A549 (cell line): ENCODE data around the gene MYBPC1. TPM values are rescaled to one million over a fixed set of nuclear protein-coding genes. Genes with fewer than 3 reads are reported as not detected.
A peak's percentile ranks its signal among the peaks of the same experiment; 100 is the strongest.

Experiments
- ATAC-seq, 2 experiments: fragments of 200-7000 bp in 1 of 2; fragments of >200 bp in 1 of 2; cut with Nextera tagmentation in 1 of 2; cut with Tn5 transposase in 1 of 2; 3 replicates each; pipeline versions ENCODE4 v1.8.0 to v1.9.1; 2018 to 2020; ENCODE audit warnings: mild to moderate bottlenecking in 1 of 2, moderate library complexity in 1 of 2
- CTCF ChIA-PET: fragments of 300-600 bp; sonication (Branson Sonifier 250); formaldehyde crosslinking; extraction: SDS; loops from one replicate; lab custom pipeline; 2021; ENCODE audit warnings: antibody characterized with exemption, inconsistent platforms; lab: Yijun Ruan, JAX
- POLR2A ChIA-PET: fragments of 350-600 bp; formaldehyde crosslinking; extraction: SDS; loops from one replicate; lab custom pipeline; 2021; ENCODE audit warnings: antibody characterized with exemption, inconsistent platforms; lab: Yijun Ruan, JAX
- DNase-seq, 2 experiments: peaks; one replicate each; pipeline versions ENCODE4 v3.0.0 to v3.0.0-alpha.2; 2011 to 2016; ENCODE audit warnings: low read depth in 1 of 2, low spot score in 1 of 2
- FAIRE-seq: peaks from 2 replicates; lab custom pipeline; 2011; peaks lifted over from hg19 to GRCh38; lab: Jason Lieb, UNC
- H3K27ac ChIP-seq, 2 experiments: fragments of >200 bp; sonication (Bioruptor Twin); formaldehyde crosslinking; 3 replicates each; pipeline ENCODE4 v1.5.1; 2016 to 2017
- H3K4me1 ChIP-seq: fragments of >200 bp; sonication (Bioruptor Twin); formaldehyde crosslinking; 3 replicates; pipeline ENCODE4 v1.6.1; 2016
- H3K4me2 ChIP-seq: fragments of >200 bp; sonication (Bioruptor Twin); formaldehyde crosslinking; 3 replicates; pipeline ENCODE4 v1.6.1; 2016
- H3K4me3 ChIP-seq: fragments of >200 bp; sonication (Bioruptor Twin); formaldehyde crosslinking; 3 replicates; pipeline ENCODE4 v1.5.1; 2016
- H3K9me3 ChIP-seq: fragments of >200 bp; sonication (Bioruptor Twin); formaldehyde crosslinking; 3 replicates; pipeline ENCODE4 v1.6.1; 2016
- BHLHE40 ChIP-seq: IDR thresholded peaks from 2 replicates; pipeline ENCODE4 v1.6.1; 2012; ENCODE audit warnings: low read depth, low read length, inconsistent platforms
- CBX8 ChIP-seq: fragments of 200-600 bp; sonication (generic); IDR thresholded peaks from 2 replicates; pipeline ENCODE4 v1.6.1; 2016
- CHD2 ChIP-seq: fragments of 150-350 bp; IDR thresholded peaks from 2 replicates; pipeline ENCODE4 v1.6.1; 2014; ENCODE audit warnings: low read length; ENCODE audit not compliant: partially characterized antibody
- EHMT2 ChIP-seq: fragments of 200-600 bp; sonication (generic); IDR thresholded peaks from 2 replicates; pipeline ENCODE4 v1.6.1; 2016; ENCODE audit warnings: antibody characterized with exemption, low read depth, mild to moderate bottlenecking, moderate library complexity
- EP300 ChIP-seq, 2 experiments: fragments of >200 bp; sonication (Bioruptor Twin); formaldehyde crosslinking; IDR thresholded peaks; 2 replicates in 1 of 2; 3 replicates in 1 of 2; pipeline ENCODE4 v1.6.1; 2016 to 2017
- ESRRA ChIP-seq: fragments of 150-350 bp; IDR thresholded peaks from 2 replicates; pipeline ENCODE4 v1.6.1; 2014; ENCODE audit warnings: mild to moderate bottlenecking, low read length, borderline replicate concordance
- HOXA7 ChIP-seq: fragments of 250-450 bp; sonication (Bioruptor Pico); IDR thresholded peaks from 2 replicates; pipeline ENCODE4 v1.5.0; 2020; ENCODE audit warnings: mild to moderate bottlenecking, moderate library complexity
- KDM1A ChIP-seq: fragments of 200-600 bp; sonication (generic); IDR thresholded peaks from 2 replicates; pipeline ENCODE4 v1.6.1; 2016; ENCODE audit warnings: low read depth, mild to moderate bottlenecking
- PHF8 ChIP-seq: fragments of 200-600 bp; sonication (generic); IDR thresholded peaks from 2 replicates; pipeline ENCODE4 v1.6.1; 2016; ENCODE audit warnings: low read depth, mild to moderate bottlenecking, antibody characterized with exemption, moderate library complexity, borderline replicate concordance
- RNF2 ChIP-seq: fragments of 200-600 bp; sonication (generic); IDR thresholded peaks from 2 replicates; pipeline ENCODE4 v1.6.1; 2016; ENCODE audit warnings: low read depth, mild to moderate bottlenecking, antibody characterized with exemption, moderate library complexity, borderline replicate concordance
- SMC3 ChIP-seq: fragments of >200 bp; sonication (Bioruptor Twin); formaldehyde crosslinking; IDR thresholded peaks from 3 replicates; pipeline ENCODE4 v1.6.1; 2018; ENCODE audit warnings: inconsistent platforms
- WGBS: methylation state at CpG from one replicate; pipeline ENCODE4 v1.1.6; 2017; ENCODE audit errors: missing lambda C conversion rate; 5-methylcytosine and 5-hydroxymethylcytosine counted together
- polyA plus RNA-seq, 4 experiments: library from polyadenylated mRNA; depleted of rRNA in 3 of 4; stranded (reverse); fragments of >200 nt; fragmentation: RNase III in 1 of 4; extraction: RNeasy Plus Mini Kit Qiagen cat#74134 plus additional on column Dnase treatment in 1 of 4; gene quantifications; 2 replicates in 3 of 4; 3 replicates in 1 of 4; pipeline ENCODE4 v1.2.3, GENCODE V29; 2011 to 2017
- TF ChIP-seq, protein P1 (sequence below): IDR thresholded peaks from 2 replicates; pipeline ENCODE4 v1.6.1; 2012
- TF ChIP-seq, protein P2 (sequence below): fragments of 250-450 bp; sonication (Bioruptor Pico); IDR thresholded peaks from 2 replicates; pipeline ENCODE4 v1.5.0; 2020; ENCODE audit warnings: low read depth, mild to moderate bottlenecking, moderate library complexity
- TF ChIP-seq, protein P3 (sequence below): fragments of >200 bp; sonication (Bioruptor Twin); formaldehyde crosslinking; IDR thresholded peaks from 3 replicates; pipeline ENCODE4 v1.6.1; 2016
- TF ChIP-seq, protein P4 (sequence below): fragments of >200 bp; sonication (Bioruptor Twin); formaldehyde crosslinking; IDR thresholded peaks from 3 replicates; pipeline ENCODE4 v1.5.1; 2016
- TF ChIP-seq, protein P5 (sequence below): fragments of >200 bp; sonication (Bioruptor Twin); formaldehyde crosslinking; IDR thresholded peaks from 2 replicates; pipeline ENCODE4 v1.6.1; 2016

Gene MYBPC1
- polyA plus RNA-seq, 2 of the 4 experiments (the other 2 are of a cell fraction): not detected

DNA sequence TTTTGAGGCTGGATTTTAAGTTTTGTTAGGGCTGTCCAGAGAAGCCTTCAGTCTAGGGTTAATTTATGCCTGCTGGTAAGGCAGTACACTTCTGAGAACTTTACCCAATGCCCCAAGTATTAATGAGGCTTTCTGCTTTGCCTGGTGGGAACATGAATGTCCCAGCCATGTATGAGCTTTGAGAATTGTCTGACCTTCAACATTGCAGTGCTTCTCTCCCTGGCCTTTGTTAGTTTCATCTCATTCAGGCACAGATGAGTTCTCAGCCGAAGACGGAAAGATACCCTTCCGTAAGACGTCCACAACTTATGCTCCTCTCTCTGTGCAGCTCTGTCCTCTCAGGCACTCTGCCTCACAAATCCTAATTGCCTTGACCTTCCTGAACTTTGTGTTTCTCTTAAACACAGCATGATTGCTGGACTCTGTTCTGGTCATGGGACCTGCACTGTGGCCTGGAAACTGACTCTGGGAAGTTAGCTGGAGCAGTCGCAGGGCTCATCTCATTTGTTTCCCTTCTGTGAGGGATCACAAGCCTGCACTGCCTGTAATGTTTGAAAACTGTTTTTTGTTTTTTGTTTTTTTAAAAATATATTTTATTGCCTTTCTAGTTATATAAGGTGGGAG lies 118.4 kb downstream of the MYBPC1 start:
- TF ChIP-seq SMC3: no peak
- TF ChIP-seq, protein P1, sequence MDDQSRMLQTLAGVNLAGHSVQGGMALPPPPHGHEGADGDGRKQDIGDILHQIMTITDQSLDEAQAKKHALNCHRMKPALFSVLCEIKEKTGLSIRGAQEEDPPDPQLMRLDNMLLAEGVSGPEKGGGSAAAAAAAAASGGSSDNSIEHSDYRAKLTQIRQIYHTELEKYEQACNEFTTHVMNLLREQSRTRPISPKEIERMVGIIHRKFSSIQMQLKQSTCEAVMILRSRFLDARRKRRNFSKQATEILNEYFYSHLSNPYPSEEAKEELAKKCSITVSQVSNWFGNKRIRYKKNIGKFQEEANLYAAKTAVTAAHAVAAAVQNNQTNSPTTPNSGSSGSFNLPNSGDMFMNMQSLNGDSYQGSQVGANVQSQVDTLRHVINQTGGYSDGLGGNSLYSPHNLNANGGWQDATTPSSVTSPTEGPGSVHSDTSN: no peak
- TF ChIP-seq, protein P2, sequence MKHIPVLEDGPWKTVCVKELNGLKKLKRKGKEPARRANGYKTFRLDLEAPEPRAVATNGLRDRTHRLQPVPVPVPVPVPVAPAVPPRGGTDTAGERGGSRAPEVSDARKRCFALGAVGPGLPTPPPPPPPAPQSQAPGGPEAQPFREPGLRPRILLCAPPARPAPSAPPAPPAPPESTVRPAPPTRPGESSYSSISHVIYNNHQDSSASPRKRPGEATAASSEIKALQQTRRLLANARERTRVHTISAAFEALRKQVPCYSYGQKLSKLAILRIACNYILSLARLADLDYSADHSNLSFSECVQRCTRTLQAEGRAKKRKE (CRISPR knock-in tag): no peak
- Histone ChIP-seq H3K9me3 (no peaks in the 10 kb centered on the region), H3K4me1 (peaks cover 5% of the 10 kb centered on the region; the same call in 1 of the 3 replicates), H3K4me2 (no peak overlapping the region), H3K27ac (no peak overlapping the region), H3K4me3 (no peak overlapping the region)
- ChIA-PET CTCF (interaction anchor here (1.1 kb wide), 1 partner anchor 34 kb away, joined by 4 read pairs; no protein-coding TSS in a partner anchor), POLR2A (no interaction called here)
- 90% methylated on average over 5 of the region's 5 CpGs for WGBS
- ATAC-seq (peak; percentile 39 to 49; a peak in 3 of 6 replicates), FAIRE-seq (no peak), DNase-seq (no peak)

DNA sequence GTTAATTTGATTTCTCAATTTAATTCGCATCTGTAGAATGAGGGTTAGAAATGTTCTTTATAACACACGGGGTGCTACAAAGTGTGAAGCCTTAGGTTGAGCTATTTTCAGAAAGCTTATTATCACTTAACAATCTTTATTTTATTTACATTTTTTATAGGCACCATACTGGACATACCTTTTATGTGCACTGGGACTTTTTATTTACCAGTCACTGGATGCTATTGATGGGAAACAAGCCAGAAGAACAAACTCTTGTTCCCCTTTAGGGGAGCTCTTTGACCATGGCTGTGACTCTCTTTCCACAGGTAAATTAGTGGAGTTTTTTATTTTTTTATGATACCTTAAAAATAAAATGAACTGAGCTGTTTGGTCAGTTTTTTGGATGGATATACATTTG lies 119.2 kb downstream of the MYBPC1 start:
- POLR2A ChIA-PET: no interaction called here
- CTCF ChIA-PET: interaction anchor here (1.0 to 1.1 kb wide), 2 partner anchors 14 to 33 kb away, joined by 3 to 4 read pairs; no protein-coding TSS in a partner anchor
- TF ChIP-seq EHMT2 (no peak), ESRRA (no peak), BHLHE40 (no peak), HOXA7 (CRISPR knock-in tag) (no peak), KDM1A (no peak), CBX8 (no peak), PHF8 (no peak), EP300 (IDR thresholded peaks at IDR 0.05) (no peak), RNF2 (no peak), CHD2 (no peak)
- TF ChIP-seq, protein P3, sequence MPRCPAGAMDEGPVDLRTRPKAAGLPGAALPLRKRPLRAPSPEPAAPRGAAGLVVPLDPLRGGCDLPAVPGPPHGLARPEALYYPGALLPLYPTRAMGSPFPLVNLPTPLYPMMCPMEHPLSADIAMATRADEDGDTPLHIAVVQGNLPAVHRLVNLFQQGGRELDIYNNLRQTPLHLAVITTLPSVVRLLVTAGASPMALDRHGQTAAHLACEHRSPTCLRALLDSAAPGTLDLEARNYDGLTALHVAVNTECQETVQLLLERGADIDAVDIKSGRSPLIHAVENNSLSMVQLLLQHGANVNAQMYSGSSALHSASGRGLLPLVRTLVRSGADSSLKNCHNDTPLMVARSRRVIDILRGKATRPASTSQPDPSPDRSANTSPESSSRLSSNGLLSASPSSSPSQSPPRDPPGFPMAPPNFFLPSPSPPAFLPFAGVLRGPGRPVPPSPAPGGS: no peak
- TF ChIP-seq, protein P4, sequence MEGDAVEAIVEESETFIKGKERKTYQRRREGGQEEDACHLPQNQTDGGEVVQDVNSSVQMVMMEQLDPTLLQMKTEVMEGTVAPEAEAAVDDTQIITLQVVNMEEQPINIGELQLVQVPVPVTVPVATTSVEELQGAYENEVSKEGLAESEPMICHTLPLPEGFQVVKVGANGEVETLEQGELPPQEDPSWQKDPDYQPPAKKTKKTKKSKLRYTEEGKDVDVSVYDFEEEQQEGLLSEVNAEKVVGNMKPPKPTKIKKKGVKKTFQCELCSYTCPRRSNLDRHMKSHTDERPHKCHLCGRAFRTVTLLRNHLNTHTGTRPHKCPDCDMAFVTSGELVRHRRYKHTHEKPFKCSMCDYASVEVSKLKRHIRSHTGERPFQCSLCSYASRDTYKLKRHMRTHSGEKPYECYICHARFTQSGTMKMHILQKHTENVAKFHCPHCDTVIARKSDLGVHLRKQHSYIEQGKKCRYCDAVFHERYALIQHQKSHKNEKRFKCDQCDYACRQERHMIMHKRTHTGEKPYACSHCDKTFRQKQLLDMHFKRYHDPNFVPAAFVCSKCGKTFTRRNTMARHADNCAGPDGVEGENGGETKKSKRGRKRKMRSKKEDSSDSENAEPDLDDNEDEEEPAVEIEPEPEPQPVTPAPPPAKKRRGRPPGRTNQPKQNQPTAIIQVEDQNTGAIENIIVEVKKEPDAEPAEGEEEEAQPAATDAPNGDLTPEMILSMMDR: no peak
- TF ChIP-seq, protein P1: no peak
- TF ChIP-seq, protein P5, sequence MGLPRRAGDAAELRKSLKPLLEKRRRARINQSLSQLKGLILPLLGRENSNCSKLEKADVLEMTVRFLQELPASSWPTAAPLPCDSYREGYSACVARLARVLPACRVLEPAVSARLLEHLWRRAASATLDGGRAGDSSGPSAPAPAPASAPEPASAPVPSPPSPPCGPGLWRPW: no peak
- FAIRE-seq: no peak
- Histone ChIP-seq H3K4me3 (no peak overlapping the region), H3K9me3 (no peaks in the 10 kb centered on the region), H3K27ac (no peak overlapping the region), H3K4me2 (no peak overlapping the region), H3K4me1 (peaks cover 5% of the 10 kb centered on the region; the same call in 1 of the 3 replicates)
- 91% methylated on average over 2 of the region's 2 CpGs for WGBS
- no peak for ATAC-seq
- DNase-seq: no peak
